Aorta (tissue), 5 donors: ENCODE results near the gene PRKAR2A. TPM values are rescaled to one million over a fixed set of nuclear protein-coding genes. Genes with fewer than 3 reads are reported as not detected.
"Not testable (repeated sequence)": the region's sequence is repeated elsewhere in the genome, so short reads cannot be mapped to it uniquely, and the experiment has no call there.

Source experiments
- ATAC-seq: fragments of 200-7000 bp; cut with Tn5 transposase; one replicate; pipeline ENCODE4 v1.9.1; 2022; ENCODE audit warnings: moderate library complexity; ENCODE audit not compliant: low FRiP score
- DNase-seq, 2 donors: peaks; one replicate each; pipeline ENCODE4 v3.0.0-alpha.2; 2020
- H3K27ac ChIP-seq, 2 donors: one replicate each; pipeline ENCODE4 v1.5.1; 2013; ENCODE audit warnings: low read length in 2 of 2, mild to moderate bottlenecking in 2 of 2, moderate library complexity in 2 of 2, control low read depth in 1 of 2, inconsistent platforms in 1 of 2, low read depth in 1 of 2
- H3K27me3 ChIP-seq, 2 donors: one replicate each; pipeline ENCODE4 v1.6.1; 2013; ENCODE audit warnings: control low read depth in 1 of 2, low read length in 1 of 2, mild to moderate bottlenecking in 1 of 2, moderate library complexity in 1 of 2; ENCODE audit not compliant: insufficient read depth in 2 of 2, control insufficient read depth in 1 of 2
- H3K36me3 ChIP-seq, 2 donors: one replicate each; pipeline ENCODE4 v1.6.1; 2013; ENCODE audit warnings: control low read depth in 1 of 2, low read length in 1 of 2, mild to moderate bottlenecking in 1 of 2; ENCODE audit not compliant: insufficient read depth in 2 of 2, control insufficient read depth in 1 of 2
- H3K4me1 ChIP-seq, 2 donors: one replicate each; pipeline ENCODE4 v1.6.1; 2013; ENCODE audit warnings: low read length in 2 of 2, control low read depth in 1 of 2, mild to moderate bottlenecking in 1 of 2, moderate library complexity in 1 of 2; ENCODE audit not compliant: insufficient read depth in 2 of 2, control insufficient read depth in 1 of 2
- H3K4me3 ChIP-seq, 2 donors: one replicate each; pipeline ENCODE4 v1.5.1; 2013; ENCODE audit warnings: low read length in 2 of 2, control low read depth in 1 of 2, mild to moderate bottlenecking in 1 of 2
- H3K9me3 ChIP-seq: one replicate; pipeline ENCODE4 v1.6.1; 2013; ENCODE audit warnings: mild to moderate bottlenecking, low read length; ENCODE audit not compliant: control insufficient read depth
- WGBS, 2 donors: extraction: QIAGEN DNeasy Blood & Tissue Kit; methylation state at CpG; one replicate each; pipeline ENCODE4 v1.1.7; 2013; 5-methylcytosine and 5-hydroxymethylcytosine counted together
- intact Hi-C, 2 donors: fragments of 100-400 bp; cut with DNase I; formaldehyde crosslinking; loops; one replicate each; pipeline versions ENCODE4 v1.14.2 to v1.15.0; 2022
- polyA plus RNA-seq, 2 donors: library from polyadenylated mRNA; stranded (reverse); fragments of 200-250 nt; gene quantifications; one replicate each; pipeline ENCODE4 v1.2.3, GENCODE V29; 2013
- total RNA-seq, 2 donors: library from RNA; stranded (reverse); fragmentation: NEBNext Ultra II Directional; extraction: Animal tissue kit (Norgen Biotek cat#: 25700); gene quantifications; one replicate each; pipeline ENCODE4 v1.2.1, GENCODE V29; 2021
- donor health status: healthy with polysubstance abuse.
- donor health status: Bipolar disorder and iron deficiency.
- donor health status: DM: no; HTN: no; CAD: no.
- donor health status: DM: no; HTN: no; CAD: no.
- donor health status: DM: yes; HTN: yes; CAD: no.

PRKAR2A gene
- total and polyA plus RNA-seq, 4 donors, result 9.1 to 59.6 (median 31.7) TPM

DNA sequence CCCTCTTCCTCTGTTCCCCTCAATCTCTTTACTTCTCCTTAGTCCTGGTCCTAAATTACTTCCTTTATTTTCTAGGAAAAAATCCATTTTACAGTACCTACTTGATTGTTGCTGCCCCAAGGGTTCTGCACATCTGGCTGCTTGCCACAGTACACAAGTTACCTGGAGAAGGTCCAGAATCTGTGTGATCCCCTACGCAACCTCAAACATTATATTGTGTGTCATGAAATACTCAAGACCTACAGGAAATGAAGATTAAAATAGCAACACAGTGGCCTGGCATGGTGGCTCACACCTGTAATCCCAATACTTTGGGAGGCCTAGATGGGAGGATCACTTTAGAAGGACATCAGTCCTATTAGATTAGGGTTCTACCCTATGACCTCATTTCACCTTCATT lies 48.7 kb downstream of the PRKAR2A start:
- intact Hi-C loops, result no loop called here
- H3K27me3 ChIP-seq, result no peaks in the 10 kb centered on the region
- DNase-seq, result no peak
- no peaks in the 10 kb centered on the region for H3K36me3 ChIP-seq
- no peaks in the 10 kb centered on the region for H3K9me3 ChIP-seq
- H3K4me3 ChIP-seq, result no peak overlapping the region
- no peaks in the 10 kb centered on the region for H3K4me1 ChIP-seq
- H3K27ac ChIP-seq, result no peak overlapping the region
- ATAC-seq, result no peak
- 5 to 15% methylated on average over 1 of the region's 1 CpG for WGBS, 2 donors

DNA sequence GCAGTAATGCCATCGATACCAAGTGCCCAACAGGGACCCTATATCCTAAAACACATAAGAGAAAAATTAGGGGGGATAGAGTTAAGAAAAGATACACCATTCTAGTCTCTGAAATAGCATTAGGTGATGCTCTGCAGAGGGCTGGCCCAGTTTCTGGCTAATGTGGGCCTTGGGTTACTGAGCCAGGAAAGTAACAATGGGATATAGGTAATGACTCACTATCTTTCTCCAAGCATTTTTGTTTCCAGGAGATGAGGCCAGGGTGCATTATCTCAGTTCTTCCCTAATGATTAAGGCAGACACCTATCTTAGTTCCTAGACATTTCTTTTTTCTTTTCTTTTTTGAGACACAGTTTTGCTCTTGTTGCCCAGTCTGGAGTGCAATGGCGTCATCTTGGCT lies 50.0 kb downstream of the PRKAR2A start:
- no peak overlapping the region for H3K27ac ChIP-seq
- DNase-seq (no peak), ATAC-seq (no peak)
- WGBS, 2 donors, result 99% methylated on average over 2 of the region's 2 CpGs
- H3K4me1 ChIP-seq, result no peaks in the 10 kb centered on the region
- H3K27me3 ChIP-seq, result no peaks in the 10 kb centered on the region
- no peak overlapping the region for H3K4me3 ChIP-seq
- H3K36me3 ChIP-seq, result no peaks in the 10 kb centered on the region
- no peaks in the 10 kb centered on the region for H3K9me3 ChIP-seq
- intact Hi-C loops, result no loop called here

- H3K9me3 ChIP-seq, result no peaks in the 10 kb centered on the region
- ATAC-seq, result no peak
Observed at GRCh38 chr3:48795997-48796732, 51.5 kb downstream of the PRKAR2A start.

GRCh38 chr3:48793484-48793883 lies 54.2 kb downstream of the PRKAR2A start:
- DNase-seq, H3K4me3 ChIP-seq, H3K27me3 ChIP-seq, H3K27ac ChIP-seq, H3K4me1 ChIP-seq, ATAC-seq, H3K36me3 ChIP-seq, intact Hi-C loops, H3K9me3 ChIP-seq: not testable (repeated sequence)
- 97 to 100% methylated on average over 2 of the region's 2 CpGs for WGBS, 2 donors

More at GRCh38 chr3:48795997-48796732, 51.5 kb downstream of the PRKAR2A start:
- no peak overlapping the region for H3K27ac ChIP-seq
- H3K4me1 ChIP-seq, result no peaks in the 10 kb centered on the region
- H3K27me3 ChIP-seq, result no peaks in the 10 kb centered on the region
- 87 to 89% methylated on average over 7 of the region's 7 CpGs for WGBS, 2 donors
- intact Hi-C loops, result no loop called here
- no peaks in the 10 kb centered on the region for H3K36me3 ChIP-seq
- H3K4me3 ChIP-seq, result no peak overlapping the region
- no peak for DNase-seq

GRCh38 chr3:48789665-48790064 lies 58.0 kb downstream of the PRKAR2A start:
- Histone ChIP-seq H3K27me3 (no peaks in the 10 kb centered on the region), H3K9me3 (no peaks in the 10 kb centered on the region), H3K4me1 (no peaks in the 10 kb centered on the region), H3K27ac (no peak overlapping the region), H3K4me3 (no peak overlapping the region), H3K36me3 (peaks cover 2 to 3% of the 10 kb centered on the region in 2 donors)
- ATAC-seq (no peak), DNase-seq (no peak)
- 94 to 98% methylated on average over 3 of the region's 3 CpGs for WGBS, 2 donors
- intact Hi-C loops, result no loop called here

- DNase-seq (no peak), ATAC-seq (no peak)
- H3K27ac ChIP-seq, result no peak overlapping the region
- intact Hi-C loops, result no loop called here
- 83 to 85% methylated on average over 1 of the region's 1 CpG for WGBS, 2 donors
- no peak overlapping the region for H3K4me3 ChIP-seq
- no peaks in the 10 kb centered on the region for H3K9me3 ChIP-seq
- H3K4me1 ChIP-seq, result no peaks in the 10 kb centered on the region
- H3K27me3 ChIP-seq, result no peaks in the 10 kb centered on the region
- peaks cover 2 to 3% of the 10 kb centered on the region in 2 donors for H3K36me3 ChIP-seq
Observed at GRCh38 chr3:48788544-48789162, 59.0 kb downstream of the PRKAR2A start.

DNA sequence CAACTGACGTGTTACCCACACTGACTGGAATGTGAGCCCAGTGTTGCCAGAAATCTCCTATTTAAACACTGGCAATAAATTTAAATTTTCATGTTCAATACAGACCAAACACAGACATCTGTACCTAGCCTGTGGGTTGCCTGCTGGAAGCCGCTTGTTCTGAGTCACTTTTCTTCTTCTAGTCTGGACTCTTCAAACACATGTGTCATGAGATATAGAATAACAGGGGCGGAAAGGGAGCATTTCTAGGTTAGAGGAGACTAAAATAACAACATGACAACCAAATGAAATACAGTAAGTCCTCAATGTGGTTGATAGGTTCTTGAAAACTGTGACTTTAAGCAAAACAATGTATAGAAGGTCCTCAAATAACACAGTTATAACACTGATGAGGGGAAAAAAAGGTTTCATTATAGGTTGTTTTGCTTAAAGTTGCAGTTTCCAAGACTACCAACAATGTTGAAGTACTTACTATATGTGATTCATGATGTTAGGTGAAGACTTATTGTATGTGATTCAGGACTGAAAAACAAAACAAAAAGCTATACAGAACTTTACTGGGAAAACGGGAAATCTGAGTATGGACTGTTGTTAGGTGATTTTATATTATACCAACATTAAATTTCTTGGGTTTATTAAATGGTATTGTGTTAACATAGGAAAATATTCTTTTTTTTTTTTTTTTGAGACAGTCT lies 63.1 kb downstream of the PRKAR2A start:
- Histone ChIP-seq H3K9me3 (no peaks in the 10 kb centered on the region), H3K27ac (no peak overlapping the region), H3K4me3 (no peak overlapping the region), H3K36me3 (peaks cover 0 to 6% of the 10 kb centered on the region in 2 donors), H3K4me1 (no peaks in the 10 kb centered on the region), H3K27me3 (no peaks in the 10 kb centered on the region)
- ATAC-seq, result no peak
- intact Hi-C loops, result no loop called here
- 60 to 67% methylated on average over 4 of the region's 4 CpGs for WGBS, 2 donors
- no peak for DNase-seq

DNA sequence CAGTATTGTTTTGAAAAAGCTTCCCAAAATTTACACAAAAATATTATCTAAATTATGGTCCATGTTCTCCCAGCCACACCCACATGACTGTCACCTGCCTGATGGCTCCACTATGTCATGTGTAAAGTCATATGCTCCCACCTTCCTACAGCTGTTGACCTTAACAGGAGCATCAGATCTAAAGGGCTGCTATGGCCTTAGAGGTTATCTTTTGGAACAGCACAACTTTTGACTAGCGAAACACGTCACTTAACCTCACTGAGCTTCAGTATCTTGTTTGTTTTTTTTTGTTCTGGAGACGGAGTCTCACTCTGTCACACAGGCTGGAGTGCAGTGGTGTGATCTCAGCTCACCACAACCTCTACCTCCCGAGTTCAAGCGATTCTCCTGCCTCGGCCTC lies 64.4 kb downstream of the PRKAR2A start:
- H3K4me3 ChIP-seq, result no peak overlapping the region
- no peaks in the 10 kb centered on the region for H3K4me1 ChIP-seq
- H3K27ac ChIP-seq, result no peak overlapping the region
- ATAC-seq, result no peak
- H3K9me3 ChIP-seq, result no peaks in the 10 kb centered on the region
- intact Hi-C loops, result no loop called here
- no peaks in the 10 kb centered on the region for H3K27me3 ChIP-seq
- H3K36me3 ChIP-seq, result peaks cover 0 to 4% of the 10 kb centered on the region in 2 donors
- DNase-seq, result no peak
- 82 to 85% methylated on average over 6 of the region's 6 CpGs for WGBS, 2 donors
